GM12865 (cell line): ENCODE results near the gene SCYL3.
"Not testable (repeated sequence)": the region's sequence is repeated elsewhere in the genome, so short reads cannot be mapped to it uniquely, and the experiment has no call there.

Source experiments
- DNase-seq: peaks from one replicate; pipeline ENCODE4 v3.0.0; 2010; ENCODE audit warnings: low read depth
- H3K4me3 ChIP-seq: 2 replicates; pipeline ENCODE4 v1.5.1; 2011; ENCODE audit warnings: mild to moderate bottlenecking, low read depth, low read length, control low read depth
- CTCF ChIP-seq: IDR thresholded peaks from 2 replicates; pipeline ENCODE4 v1.5.1; 2011; ENCODE audit warnings: low read length, control low read depth, low read depth, inconsistent platforms; ENCODE audit not compliant: insufficient read depth; ENCODE audit errors: missing control alignments

Gene SCYL3

GRCh38 chr1:169829671-169830070 is 64.0 kb downstream of the SCYL3 start:
- H3K4me3 ChIP-seq = no peak overlapping the region
- no peak for DNase-seq
- no peak for TF ChIP-seq CTCF

- no peak for DNase-seq
- TF ChIP-seq CTCF = no peak
- H3K4me3 ChIP-seq = no peak overlapping the region
These were observed 69.5 kb downstream of the SCYL3 start for GRCh38 chr1:169824153-169824552.

GRCh38 chr1:169821500-169821899 is 72.2 kb downstream of the SCYL3 start:
- H3K4me3 ChIP-seq = no peak overlapping the region
- TF ChIP-seq CTCF = no peak
- no peak for DNase-seq

- no peak overlapping the region for H3K4me3 ChIP-seq
- TF ChIP-seq CTCF = no peak
These were observed 77.1 kb downstream of the SCYL3 start for GRCh38 chr1:169816617-169817016.

GRCh38 chr1:169814265-169814664 is 79.4 kb downstream of the SCYL3 start:
- DNase-seq = no peak
- no peak for TF ChIP-seq CTCF
- H3K4me3 ChIP-seq = no peak overlapping the region

More at GRCh38 chr1:169816617-169817016, 77.1 kb downstream of the SCYL3 start:
- DNase-seq = no peak

- no peak for TF ChIP-seq CTCF
- no peak for DNase-seq
These were observed 81.6 kb downstream of the SCYL3 start for GRCh38 chr1:169812131-169812530.

GRCh38 chr1:169811418-169812035 is 82.2 kb downstream of the SCYL3 start:
- H3K4me3 ChIP-seq, DNase-seq: not testable (repeated sequence)

More at GRCh38 chr1:169812131-169812530, 81.6 kb downstream of the SCYL3 start:
- H3K4me3 ChIP-seq = no peak overlapping the region
